CD14-positive monocyte (primary cell): ENCODE data around the gene NNAT. TPM values are rescaled to one million over a fixed set of nuclear protein-coding genes. Genes with fewer than 3 reads are reported as not detected.
A peak's percentile ranks its signal among the peaks of the same experiment; 100 is the strongest.

ENCODE experiments used
- DNase-seq, 3 donors: peaks; one replicate each; pipeline ENCODE4 v3.0.0-alpha.2; 2011 to 2022
- H2AFZ ChIP-seq: 2 replicates; pipeline ENCODE4 v1.6.0; 2012; ENCODE audit warnings: mild to moderate bottlenecking, low read depth, low read length, inconsistent platforms; ENCODE audit not compliant: insufficient read depth, poor library complexity, severe bottlenecking
- H3K27ac ChIP-seq, 2 donors: 1 replicate in 1 of 2; 2 replicates in 1 of 2; pipeline ENCODE4 v1.5.1; 2012 to 2013; ENCODE audit warnings: low read length in 2 of 2, control low read depth in 1 of 2, inconsistent platforms in 1 of 2, low read depth in 1 of 2, mild to moderate bottlenecking in 1 of 2
- H3K27me3 ChIP-seq, 2 donors: one replicate each; pipeline versions ENCODE4 v1.6.0 to v1.6.1; 2011 to 2013; ENCODE audit warnings: low read length in 2 of 2; ENCODE audit not compliant: control insufficient read depth in 2 of 2, insufficient read depth in 2 of 2
- H3K36me3 ChIP-seq, 2 donors: replicated peaks in 1 of 2; 1 replicate in 1 of 2; 2 replicates in 1 of 2; pipeline versions ENCODE4 v1.5.1 to v1.6.1; 2012 to 2013; ENCODE audit warnings: low read length in 2 of 2, control low read depth in 1 of 2, inconsistent platforms in 1 of 2, mild to moderate bottlenecking in 1 of 2; ENCODE audit not compliant: insufficient read depth in 2 of 2, control insufficient read depth in 1 of 2
- H3K4me1 ChIP-seq, 2 donors: 1 replicate in 1 of 2; 2 replicates in 1 of 2; pipeline versions ENCODE4 v1.5.1 to v1.6.1; 2012 to 2013; ENCODE audit warnings: low read length in 2 of 2, control low read depth in 1 of 2, inconsistent platforms in 1 of 2, mild to moderate bottlenecking in 1 of 2, moderate library complexity in 1 of 2; ENCODE audit not compliant: insufficient read depth in 2 of 2, control insufficient read depth in 1 of 2
- H3K4me2 ChIP-seq: replicated peaks from 2 replicates; pipeline ENCODE3; 2012; ENCODE audit warnings: low read length, moderate library complexity, mild to moderate bottlenecking; ENCODE audit not compliant: poor library complexity, severe bottlenecking; ENCODE audit errors: extremely low read depth
- H3K4me3 ChIP-seq, 3 experiments: fragments of 200-600 bp in 1 of 3; sonication (generic) in 1 of 3; replicated peaks in 1 of 3; 1 replicate in 2 of 3; 2 replicates in 1 of 3; pipeline ENCODE4 v1.5.1; 2011 to 2013; ENCODE audit warnings: low read length in 3 of 3, mild to moderate bottlenecking in 3 of 3, control low read depth in 2 of 3, low read depth in 2 of 3, inconsistent platforms in 1 of 3, moderate library complexity in 1 of 3
- H3K79me2 ChIP-seq: 2 replicates; pipeline ENCODE4 v1.6.0; 2012; ENCODE audit warnings: mild to moderate bottlenecking, control low read depth, inconsistent platforms, low read length, moderate library complexity; ENCODE audit not compliant: insufficient read depth
- H3K9ac ChIP-seq: 2 replicates; pipeline ENCODE4 v1.6.0; 2017; ENCODE audit warnings: low read length, mild to moderate bottlenecking; ENCODE audit not compliant: insufficient read depth, poor library complexity, severe bottlenecking
- H3K9me3 ChIP-seq, 2 donors: replicated peaks in 1 of 2; 1 replicate in 1 of 2; 2 replicates in 1 of 2; pipeline versions ENCODE4 v1.5.1 to v1.6.1; 2012 to 2013; ENCODE audit warnings: low read length in 2 of 2, control low read depth in 1 of 2; ENCODE audit not compliant: control insufficient read depth in 1 of 2, insufficient read depth in 1 of 2
- H4K20me1 ChIP-seq: 2 replicates; pipeline ENCODE4 v1.6.0; 2012; ENCODE audit warnings: mild to moderate bottlenecking, low read length, control low read depth, moderate library complexity; ENCODE audit not compliant: insufficient read depth
- H3K27ac Mint-ChIP-seq, 7 donors: one replicate each; pipeline ENCODE4 v1.8.0; 2020; ENCODE audit warnings: mild to moderate bottlenecking in 7 of 7, mixed read lengths in 7 of 7, moderate library complexity in 6 of 7, inconsistent platforms in 2 of 7
- H3K27me3 Mint-ChIP-seq, 3 donors: one replicate each; pipeline ENCODE4 v1.8.0; 2021 to 2022; ENCODE audit warnings: low read depth in 3 of 3, mild to moderate bottlenecking in 3 of 3, mixed read lengths in 3 of 3, moderate library complexity in 3 of 3, inconsistent platforms in 1 of 3
- H3K36me3 Mint-ChIP-seq, 2 donors: one replicate each; pipeline ENCODE4 v1.8.0; 2020; ENCODE audit warnings: mixed read lengths in 2 of 2, inconsistent platforms in 1 of 2, mild to moderate bottlenecking in 1 of 2
- H3K4me1 Mint-ChIP-seq: one replicate; pipeline ENCODE4 v1.8.0; 2020; ENCODE audit warnings: mild to moderate bottlenecking, mixed read lengths
- H3K4me3 Mint-ChIP-seq, 2 donors: one replicate each; pipeline ENCODE4 v1.8.0; 2020; ENCODE audit warnings: mild to moderate bottlenecking in 2 of 2, mixed read lengths in 2 of 2, moderate library complexity in 1 of 2
- H3K9me3 Mint-ChIP-seq, 7 donors: one replicate each; pipeline ENCODE4 v1.8.0; 2020 to 2022; ENCODE audit warnings: mixed read lengths in 7 of 7, mild to moderate bottlenecking in 6 of 7, moderate library complexity in 6 of 7, inconsistent platforms in 2 of 7
- WGBS: methylation state at CpG from one replicate; pipeline ENCODE4 v1.1.5; 2013; ENCODE audit warnings: missing lambda C conversion rate; ENCODE audit not compliant: insufficient coverage; 5-methylcytosine and 5-hydroxymethylcytosine counted together
- intact Hi-C, 2 donors: fragments of 100-400 bp; cut with micrococcal nuclease; formaldehyde crosslinking; loops; one replicate each; pipeline versions ENCODE4 v1.15.0 to v1.15.1; 2023
- polyA plus RNA-seq, 3 donors: library from polyadenylated mRNA; depleted of rRNA in 1 of 3; unstranded in 2 of 3; stranded (reverse) in 1 of 3; fragments of 300-500 nt in 2 of 3; fragments of >200 nt in 1 of 3; fragmentation: Illumina TruSeq in 2 of 3; gene quantifications; 1 replicate in 2 of 3; 2 replicates in 1 of 3; pipeline ENCODE4 v1.2.3, GENCODE V29; 2012 to 2021
- TF ChIP-seq, protein P1 (sequence below): fragments of 200-600 bp; IDR thresholded peaks from one replicate; pipeline ENCODE4 v1.8.0; 2022; ENCODE audit warnings: antibody characterized with exemption, mild to moderate bottlenecking

NNAT gene
- polyA plus RNA-seq, 3 donors = not detected

DNA sequence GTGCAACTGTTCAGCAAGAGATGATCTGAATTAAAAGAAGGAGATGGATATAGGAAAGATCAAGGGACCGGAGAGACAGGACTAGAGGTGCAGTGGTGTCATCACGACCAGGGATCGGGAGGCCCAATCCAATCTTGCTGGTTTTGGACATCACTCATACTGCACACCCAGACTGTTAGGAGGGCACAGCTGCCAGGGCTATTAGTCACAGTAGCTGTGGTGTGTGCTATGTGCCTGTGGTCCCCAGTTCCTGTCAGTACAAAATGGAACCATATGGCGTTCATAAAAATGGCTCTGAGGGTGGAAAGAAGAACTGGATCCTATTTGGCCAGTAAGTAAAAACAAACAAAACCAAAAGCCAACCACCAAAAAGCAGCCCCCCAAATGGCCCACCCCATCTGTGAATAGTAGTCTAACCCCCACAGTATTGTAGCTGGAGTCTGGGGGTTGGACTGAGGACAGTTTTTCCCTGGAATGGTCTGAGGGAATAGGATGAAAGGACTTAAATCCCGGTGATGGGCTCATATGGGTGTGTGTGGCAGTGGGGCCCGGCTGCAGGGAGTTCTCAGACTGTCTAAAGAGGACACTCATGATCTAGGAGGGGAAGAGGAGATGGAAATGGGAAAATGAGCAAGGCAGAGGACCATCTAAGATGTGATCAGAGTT, 9.3 kb upstream of the NNAT start:
- no peak overlapping the region for H3K27ac ChIP-seq
- H3K4me1 Mint-ChIP-seq = peaks cover 1% of the 10 kb centered on the region
- no peak overlapping the region for H3K4me2 ChIP-seq
- TF ChIP-seq, protein P1, sequence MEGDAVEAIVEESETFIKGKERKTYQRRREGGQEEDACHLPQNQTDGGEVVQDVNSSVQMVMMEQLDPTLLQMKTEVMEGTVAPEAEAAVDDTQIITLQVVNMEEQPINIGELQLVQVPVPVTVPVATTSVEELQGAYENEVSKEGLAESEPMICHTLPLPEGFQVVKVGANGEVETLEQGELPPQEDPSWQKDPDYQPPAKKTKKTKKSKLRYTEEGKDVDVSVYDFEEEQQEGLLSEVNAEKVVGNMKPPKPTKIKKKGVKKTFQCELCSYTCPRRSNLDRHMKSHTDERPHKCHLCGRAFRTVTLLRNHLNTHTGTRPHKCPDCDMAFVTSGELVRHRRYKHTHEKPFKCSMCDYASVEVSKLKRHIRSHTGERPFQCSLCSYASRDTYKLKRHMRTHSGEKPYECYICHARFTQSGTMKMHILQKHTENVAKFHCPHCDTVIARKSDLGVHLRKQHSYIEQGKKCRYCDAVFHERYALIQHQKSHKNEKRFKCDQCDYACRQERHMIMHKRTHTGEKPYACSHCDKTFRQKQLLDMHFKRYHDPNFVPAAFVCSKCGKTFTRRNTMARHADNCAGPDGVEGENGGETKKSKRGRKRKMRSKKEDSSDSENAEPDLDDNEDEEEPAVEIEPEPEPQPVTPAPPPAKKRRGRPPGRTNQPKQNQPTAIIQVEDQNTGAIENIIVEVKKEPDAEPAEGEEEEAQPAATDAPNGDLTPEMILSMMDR = no peak
- no peak for DNase-seq
- no peak overlapping the region for H2AFZ ChIP-seq
- peaks cover 39 to 89% of the 10 kb centered on the region in 2 donors for H3K36me3 ChIP-seq
- no peaks in the 10 kb centered on the region for H3K9me3 Mint-ChIP-seq
- no peaks in the 10 kb centered on the region for H3K27me3 ChIP-seq
- H3K79me2 ChIP-seq = peaks cover 6% of the 10 kb centered on the region
- WGBS = 100% methylated on average over 3 of the region's 6 CpGs
- H3K4me3 Mint-ChIP-seq = no peak overlapping the region
- H3K36me3 Mint-ChIP-seq = peaks cover 52% of the 10 kb centered on the region in 2 donors
- H3K9ac ChIP-seq = no peak overlapping the region
- no peaks in the 10 kb centered on the region for H3K4me1 ChIP-seq
- H3K4me3 ChIP-seq = no peak overlapping the region
- no peaks in the 10 kb centered on the region for H3K9me3 ChIP-seq
- intact Hi-C loops = no loop called here
- H3K27ac Mint-ChIP-seq = peak overlapping the region in 1 of 7 donors; percentile 55
- H3K27me3 Mint-ChIP-seq = no peaks in the 10 kb centered on the region
- H4K20me1 ChIP-seq = peaks cover 92% of the 10 kb centered on the region

DNA sequence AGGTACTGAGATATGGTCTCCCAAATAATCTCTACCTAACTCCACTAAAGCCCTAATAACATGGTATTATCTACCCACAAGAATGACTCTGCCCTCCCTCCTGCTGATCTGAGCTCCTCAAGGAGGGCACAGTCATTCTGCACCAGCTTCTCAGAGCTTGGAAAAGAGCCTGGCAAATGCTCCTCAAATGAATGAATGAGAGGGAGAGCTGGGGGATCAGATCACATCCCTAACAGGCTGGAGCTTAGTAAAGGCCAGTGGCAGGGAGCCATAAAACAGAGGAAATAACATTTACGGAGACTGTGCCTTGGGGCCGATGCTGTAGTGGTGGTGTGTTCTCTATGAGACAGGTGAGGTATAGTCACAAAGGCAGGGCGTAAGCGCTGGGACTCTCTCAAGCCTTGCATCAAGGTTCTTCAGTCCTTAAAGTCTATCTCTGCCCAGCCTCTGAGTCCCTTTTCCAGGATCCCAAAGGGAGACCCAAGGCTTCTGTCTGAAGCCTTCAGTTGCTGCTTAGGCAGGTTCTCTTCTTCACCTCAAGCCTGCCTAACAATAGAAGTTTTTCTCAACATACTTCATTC, 7.2 kb upstream of the NNAT start:
- Histone ChIP-seq H3K9ac (no peak overlapping the region), H2AFZ (no peak overlapping the region), H3K4me1 (no peaks in the 10 kb centered on the region), H3K4me3 (no peak overlapping the region), H3K79me2 (peaks cover 23% of the 10 kb centered on the region), H3K27ac (no peak overlapping the region), H3K27me3 (no peaks in the 10 kb centered on the region), H3K9me3 (no peaks in the 10 kb centered on the region), H3K4me2 (no peak overlapping the region), H3K36me3 (peaks cover 56 to 97% of the 10 kb centered on the region in 2 donors), H4K20me1 (peaks cover 100% of the 10 kb centered on the region)
- no peaks in the 10 kb centered on the region for H3K27me3 Mint-ChIP-seq
- H3K9me3 Mint-ChIP-seq = no peaks in the 10 kb centered on the region
- no peak overlapping the region for H3K4me3 Mint-ChIP-seq
- peak overlapping the region in 1 of 7 donors; percentile 27 for H3K27ac Mint-ChIP-seq
- intact Hi-C loops = no loop called here
- H3K36me3 Mint-ChIP-seq = peaks cover 71% of the 10 kb centered on the region in 2 donors
- 100% methylated on average over 2 of the region's 4 CpGs for WGBS
- TF ChIP-seq, protein P1 = no peak
- DNase-seq = no peak
- H3K4me1 Mint-ChIP-seq = peaks cover 1% of the 10 kb centered on the region
